Posterior vena cava (tissue), 2 donors: Measurements from ENCODE around the gene MYH7. TPM values are rescaled to one million over a fixed set of nuclear protein-coding genes. Genes with fewer than 3 reads are reported as not detected.
A peak's percentile ranks its signal among the peaks of the same experiment; 100 is the strongest.

Source experiments
- DNase-seq: peaks from one replicate; pipeline ENCODE4 v3.0.0-alpha.2; 2020; ENCODE audit warnings: low spot score
- intact Hi-C, 2 donors: fragments of 100-400 bp; cut with DNase I; formaldehyde crosslinking; loops; one replicate each; pipeline versions ENCODE4 v1.14.1 to v1.14.2; 2022 to 2023
- total RNA-seq, 2 donors: library from RNA; stranded (reverse); fragmentation: NEBNext Ultra II Directional; extraction: Animal tissue kit (Norgen Biotek cat#: 25700); gene quantifications; one replicate each; pipeline ENCODE4 v1.2.1, GENCODE V29; 2021
- donor health status: DM: yes; HTN: yes; CAD: no.
- donor health status: DM: yes; HTN: yes; CAD: no.

Gene MYH7
- total RNA-seq, 2 donors from 2014 or later = not detected

DNA sequence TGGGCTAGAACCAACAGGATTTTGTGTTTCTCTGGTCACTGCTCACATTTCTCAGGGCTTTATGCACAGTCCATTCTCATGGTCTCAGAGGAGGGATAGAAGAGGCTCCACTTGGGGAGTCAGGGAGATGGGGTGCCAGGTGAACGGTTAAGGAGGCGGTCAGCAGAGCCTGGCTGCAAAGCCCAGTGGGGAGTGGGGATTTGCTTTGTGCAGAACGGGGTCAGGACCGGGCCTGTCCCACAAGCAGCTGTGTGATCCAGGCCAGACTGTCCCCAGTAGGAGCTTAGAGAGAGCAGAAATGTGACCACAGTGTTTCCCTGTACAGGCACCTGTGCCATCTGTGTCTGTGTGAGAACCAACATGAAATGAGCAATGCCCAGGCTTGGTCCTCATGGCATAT, 54.5 kb downstream of the MYH7 start:
- intact Hi-C loops = loop anchor here in 1 of 2 donors (2.0 kb wide), 1 partner anchor 52 kb away; no protein-coding TSS in a partner anchor
- DNase-seq = no peak

DNA sequence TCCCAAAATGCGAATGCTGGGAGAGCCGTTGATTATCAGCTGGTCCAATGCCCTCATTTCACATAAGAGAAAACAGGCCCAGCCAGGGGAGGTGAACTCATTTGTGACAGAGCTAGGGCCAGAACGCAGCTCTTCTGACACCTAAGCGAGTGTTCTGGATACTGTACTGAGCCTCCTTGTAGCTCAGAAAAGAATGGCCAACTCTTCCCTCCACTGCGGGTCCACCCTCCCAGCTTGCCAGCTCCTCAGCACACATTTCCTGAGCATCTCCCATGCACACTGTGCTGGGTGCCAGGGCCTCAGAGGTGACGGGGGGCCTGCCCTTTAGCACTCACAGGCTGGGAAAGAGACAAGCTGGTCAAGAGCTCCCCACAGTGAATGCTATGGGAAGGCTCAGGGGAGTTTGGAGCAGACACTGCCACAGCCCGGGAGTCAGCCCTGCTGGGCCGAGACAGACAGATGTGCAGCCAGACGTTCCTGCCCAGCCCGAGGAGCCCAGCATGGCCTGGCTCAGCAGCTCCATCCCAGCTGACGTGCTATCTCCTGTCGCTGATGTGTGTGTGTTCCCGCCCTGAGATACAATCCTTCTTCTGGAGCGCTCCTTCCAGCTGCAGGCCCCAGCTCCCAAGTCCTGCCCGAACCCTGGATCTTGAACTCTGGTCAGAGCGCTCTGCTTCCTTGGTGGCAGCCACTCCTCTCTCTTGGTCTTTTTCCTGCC, 55.1 kb downstream of the MYH7 start:
- intact Hi-C loops = loop anchor here in 1 of 2 donors (2.0 kb wide), 1 partner anchor 52 kb away; no protein-coding TSS in a partner anchor

DNA sequence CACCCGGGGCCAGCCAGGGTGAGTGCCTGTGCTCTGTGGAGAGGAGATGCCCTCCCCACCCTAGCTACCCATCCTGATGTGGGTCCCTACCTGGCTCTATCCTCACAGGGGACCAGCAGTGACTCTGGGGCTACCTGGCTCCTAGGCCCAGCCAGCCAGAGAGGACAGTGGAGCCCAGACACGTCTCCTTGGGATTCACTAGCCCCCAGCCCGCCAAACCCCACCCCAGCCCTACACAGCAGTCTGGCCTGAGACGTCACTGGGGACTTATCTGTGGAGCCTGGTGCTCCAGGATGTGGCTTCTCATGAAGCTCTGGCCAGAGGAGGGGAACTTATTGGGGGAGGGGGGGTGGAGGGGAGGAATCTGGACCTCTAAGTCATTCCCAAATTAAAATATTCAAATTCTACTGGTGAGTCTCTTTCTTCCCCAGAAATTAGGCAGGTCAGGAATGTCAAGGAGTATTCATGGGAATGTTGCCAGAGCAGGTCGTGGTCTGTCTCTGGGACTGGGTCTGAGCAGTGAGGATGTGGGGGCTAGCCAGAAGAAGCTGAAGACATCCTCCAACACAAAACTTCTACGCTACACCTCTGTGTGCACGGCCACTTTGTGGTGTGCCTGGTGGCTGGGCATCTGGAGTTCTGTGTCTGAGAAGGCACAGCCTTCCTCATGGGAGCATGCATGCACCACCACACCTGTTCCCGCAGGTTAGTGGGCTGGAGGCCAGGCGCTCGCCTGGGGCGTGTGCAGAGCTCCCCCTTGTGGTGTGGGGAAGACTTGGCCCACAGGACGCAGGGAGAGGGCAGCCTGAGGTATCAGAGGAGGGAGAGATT, 55.9 kb downstream of the MYH7 start:
- no peak for DNase-seq
- intact Hi-C loops = loop anchor here (2.0 to 5.0 kb wide), 2 partner anchors 47 to 51 kb away; no protein-coding TSS in a partner anchor

More for the DNA sequence above, 55.1 kb downstream of the MYH7 start:
- no peak for DNase-seq

DNA sequence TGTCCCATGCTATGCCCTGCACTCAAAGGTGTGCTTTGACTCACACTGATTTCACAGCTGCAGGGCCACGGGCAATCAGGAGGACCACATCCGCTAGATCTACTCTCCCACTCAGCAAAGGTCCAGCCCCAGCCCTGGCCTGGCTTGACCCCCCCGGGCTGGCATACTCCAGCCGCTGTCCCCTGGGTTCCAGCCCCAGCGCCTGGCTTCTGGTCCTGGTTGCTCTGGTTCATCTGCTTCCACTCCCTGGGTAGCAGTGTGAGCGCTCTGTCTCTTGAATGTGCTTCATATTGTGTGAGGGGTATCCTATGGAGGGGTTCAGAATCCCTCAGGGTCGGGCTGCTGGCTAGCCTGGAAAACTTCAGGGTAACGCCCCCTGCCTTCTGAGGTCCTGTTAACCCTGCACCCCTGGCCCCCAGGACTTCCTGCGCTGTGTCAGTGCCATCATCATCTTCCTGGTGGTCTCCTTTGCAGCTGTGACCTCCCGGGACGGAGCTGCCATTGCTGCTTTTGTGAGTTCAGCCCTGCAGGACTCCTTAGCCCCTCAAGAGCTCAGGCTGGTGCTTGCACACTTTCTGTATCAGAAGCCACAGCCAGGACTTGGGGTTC, 56.7 kb downstream of the MYH7 start:
- intact Hi-C loops = loop anchor here in 1 of 2 donors (5.0 kb wide), 1 partner anchor 46 kb away; no protein-coding TSS in a partner anchor
- no peak for DNase-seq

DNA sequence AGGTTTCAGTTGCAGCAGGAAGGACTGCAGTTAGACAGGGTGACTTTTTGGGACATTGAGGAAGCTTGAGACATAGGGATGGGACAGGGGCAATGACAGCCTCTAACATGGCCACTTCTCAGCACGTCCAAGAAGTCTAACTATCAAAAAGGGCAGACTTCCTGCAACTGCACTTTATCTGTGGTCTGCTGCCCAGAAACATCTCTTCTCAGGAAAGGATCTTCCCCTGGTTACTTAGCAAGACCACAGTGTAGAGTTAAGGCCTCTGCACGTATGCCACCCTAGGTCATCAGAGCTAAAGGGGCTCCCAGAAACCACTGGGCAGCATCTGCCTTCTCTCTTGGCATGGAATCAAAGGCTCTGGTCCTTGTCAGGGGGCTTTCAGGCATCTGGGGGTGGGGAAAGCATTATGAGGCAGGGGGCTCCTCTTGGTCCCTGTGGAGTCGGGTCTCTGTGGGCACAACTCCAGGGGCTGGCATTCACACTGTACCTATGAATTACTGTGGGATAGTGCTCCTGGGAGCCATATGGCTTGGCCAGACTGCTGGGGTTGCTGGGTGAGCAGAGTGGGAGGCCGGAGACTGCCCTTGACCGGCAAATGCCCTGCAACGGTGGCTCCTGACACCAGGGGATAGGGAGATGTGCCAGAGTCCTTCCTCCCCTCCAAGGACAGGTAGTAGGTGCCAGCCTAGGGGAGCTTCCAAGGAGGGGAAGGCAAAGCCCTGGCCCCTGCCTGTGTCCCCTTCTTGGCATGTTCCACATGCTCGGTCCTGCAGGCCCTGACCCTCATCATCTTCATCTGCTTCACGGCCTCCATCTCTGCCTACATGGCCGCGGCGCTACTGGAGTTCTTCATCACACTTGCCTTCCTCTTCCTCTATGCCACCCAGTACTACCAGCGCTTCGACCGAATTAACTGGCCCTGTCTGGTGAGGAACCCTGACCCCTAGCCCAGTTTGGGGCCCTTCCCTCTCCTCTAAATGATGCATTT, 57.6 kb downstream of the MYH7 start:
- no peak for DNase-seq
- intact Hi-C loops = loop anchor here in 1 of 2 donors (5.0 kb wide), 1 partner anchor 46 kb away; no protein-coding TSS in a partner anchor

- DNase-seq = no peak
- intact Hi-C loops = loop anchor here in 1 of 2 donors (5.0 kb wide), 1 partner anchor 45 kb away; no protein-coding TSS in a partner anchor
These were observed 58.3 kb downstream of the MYH7 start for GRCh38 chr14:23377198-23377550.

DNA sequence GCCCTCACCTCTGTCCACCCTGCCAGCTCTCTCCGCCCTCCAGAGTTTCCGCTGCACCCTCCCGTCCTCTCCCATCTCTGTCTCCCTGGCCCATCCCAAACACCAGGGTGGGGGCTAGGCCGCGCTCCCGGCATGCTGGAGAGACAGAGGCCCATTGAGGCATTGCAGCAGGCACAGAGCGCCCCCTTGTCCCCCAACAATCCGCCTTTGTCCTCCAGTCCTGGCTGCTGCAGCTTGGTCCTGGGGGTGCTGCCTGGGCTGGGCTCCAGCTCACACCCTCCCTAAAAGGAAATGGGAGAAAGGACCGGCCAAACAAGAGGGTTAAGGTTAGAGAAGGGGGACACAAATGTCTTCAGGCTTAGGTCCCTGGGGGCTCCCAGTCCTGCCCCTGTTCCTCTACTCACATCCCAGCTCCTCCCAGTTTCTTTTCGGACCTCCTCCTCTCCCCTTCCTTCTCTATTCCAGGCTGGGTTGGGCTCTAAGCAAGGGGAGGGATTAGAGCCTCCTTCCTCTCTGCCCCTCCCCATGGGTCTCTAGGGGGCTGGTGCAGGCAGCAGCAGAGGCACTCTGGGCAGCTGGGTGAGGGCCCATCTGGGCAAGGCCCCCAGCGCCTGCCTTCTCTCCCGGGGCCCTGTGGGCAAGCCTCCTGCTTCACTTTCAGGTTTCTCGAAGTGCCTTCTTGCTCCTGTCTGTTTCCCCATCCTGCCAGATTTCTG, 58.8 kb downstream of the MYH7 start, which contains the start of gene CMTM5:
Gene CMTM5 (plus strand): TSS at position 565 of the 716 bp plus-strand sequence. CDS start 206 bp downstream, outside the sequence.
- intact Hi-C loops = loop anchor here in 1 of 2 donors (5.0 kb wide), 1 partner anchor 44 kb away; no protein-coding TSS in a partner anchor
- DNase-seq = peak; percentile 81

GRCh38 chr14:23375527-23376251, 59.8 kb downstream of the MYH7 start:
- peak; percentile 60 for DNase-seq
- intact Hi-C loops = loop anchor here in 1 of 2 donors (5.0 kb wide), 1 partner anchor 43 kb away; no protein-coding TSS in a partner anchor

DNA sequence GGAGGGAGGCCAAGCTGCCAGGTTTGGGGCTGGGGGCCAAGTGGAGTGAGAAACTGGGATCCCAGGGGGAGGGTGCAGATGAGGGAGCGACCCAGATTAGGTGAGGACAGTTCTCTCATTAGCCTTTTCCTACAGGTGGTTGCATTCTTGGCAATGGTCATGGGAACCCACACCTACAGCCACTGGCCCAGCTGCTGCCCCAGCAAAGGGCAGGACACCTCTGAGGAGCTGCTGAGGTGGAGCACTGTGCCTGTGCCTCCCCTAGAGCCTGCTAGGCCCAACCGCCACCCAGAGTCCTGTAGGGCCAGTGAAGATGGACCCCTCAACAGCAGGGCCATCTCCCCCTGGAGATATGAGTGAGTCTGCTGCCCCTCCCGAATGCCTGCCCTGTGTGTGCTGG, 62.4 kb downstream of the MYH7 start:
- intact Hi-C loops = no loop called here
- DNase-seq = peak; percentile 41

DNA sequence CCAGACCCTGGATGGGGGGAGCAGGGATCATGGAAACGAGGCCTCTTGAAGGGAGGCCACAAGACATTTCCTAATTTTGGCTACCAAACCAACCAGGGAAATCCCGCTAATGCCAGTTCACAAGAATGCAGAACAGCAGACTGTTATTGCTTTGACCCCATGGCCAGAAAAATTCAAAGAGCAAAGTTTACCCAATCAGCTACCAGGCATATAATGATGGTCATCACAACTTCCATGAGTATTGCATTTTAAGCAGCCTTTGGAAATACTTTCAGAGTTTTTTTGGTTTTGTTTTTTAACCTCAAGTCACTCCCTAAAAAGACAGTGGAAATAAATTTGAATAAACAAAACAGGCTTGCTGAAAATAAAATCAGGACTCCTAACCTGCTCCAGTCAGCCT, 63.0 kb downstream of the MYH7 start, which contains the start of gene IL25:
Gene IL25 (plus strand): TSS at position 301 of the 400 bp plus-strand sequence.
- no peak for DNase-seq
- intact Hi-C loops = no loop called here

GRCh38 chr14:23371865-23372264, 63.6 kb downstream of the MYH7 start:
- DNase-seq = peak; percentile 58
- intact Hi-C loops = no loop called here

GRCh38 chr14:23370221-23370620, 65.2 kb downstream of the MYH7 start:
- no peak for DNase-seq
- intact Hi-C loops = no loop called here

- peak; percentile 90 for DNase-seq
- intact Hi-C loops = no loop called here
These were observed 69.0 kb downstream of the MYH7 start for GRCh38 chr14:23366426-23366921.

- DNase-seq = no peak
- intact Hi-C loops = no loop called here
These were observed 69.6 kb downstream of the MYH7 start for GRCh38 chr14:23365732-23366425.

DNA sequence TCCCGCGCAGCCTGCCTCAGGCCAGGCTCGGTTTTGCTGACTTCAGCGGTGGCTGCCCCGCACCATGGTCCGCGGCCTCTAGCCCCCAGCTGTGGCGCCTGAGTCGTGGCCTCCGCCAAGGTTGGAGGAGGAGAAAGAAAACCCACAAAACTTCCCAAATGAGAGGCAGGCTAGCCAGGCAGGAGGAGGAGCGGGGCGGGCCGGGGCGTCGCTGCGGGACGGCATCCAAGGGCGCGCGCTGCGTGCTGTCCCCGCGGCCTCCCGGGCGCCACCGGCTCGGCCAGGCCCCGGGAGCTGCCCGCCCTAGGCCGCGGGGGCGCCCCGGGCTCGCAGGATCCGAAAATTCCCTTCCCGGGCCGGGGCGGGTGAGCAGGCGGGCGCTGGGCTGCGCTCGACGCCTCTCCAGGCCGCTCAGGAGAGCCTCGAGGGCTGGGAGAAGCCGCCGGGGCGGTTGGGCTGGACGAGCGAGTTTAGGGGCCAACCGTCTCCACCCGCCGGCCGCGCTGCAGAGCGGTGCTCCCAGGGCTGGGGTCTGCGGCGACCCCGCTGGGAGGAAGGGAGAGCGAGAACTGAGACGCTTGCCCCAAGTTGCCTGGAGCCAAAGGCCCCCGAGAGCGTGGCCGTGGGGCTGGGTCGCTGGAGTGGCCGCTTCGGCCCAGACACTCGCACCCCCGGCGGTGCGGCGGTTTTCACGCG, 70.3 kb downstream of the MYH7 start, which contains the start of gene EFS:
Gene EFS (minus strand): TSS at position 137 of the 696 bp plus-strand sequence. CDS start 147 bp downstream, outside the sequence.
- peak; percentile 88 for DNase-seq
- intact Hi-C loops = no loop called here
